A673 (cell line): ENCODE data around the gene DRD4.
"Not testable (repeated sequence)": the region's sequence is repeated elsewhere in the genome, so short reads cannot be mapped to it uniquely, and the experiment has no call there.

Experiments used
- EZH2 ChIP-seq: fragments of 200-600 bp; sonication (generic); IDR thresholded peaks from 2 replicates; pipeline ENCODE4 v1.6.1; 2017; ENCODE audit warnings: borderline replicate concordance, low read depth, mild to moderate bottlenecking, mixed read lengths, antibody characterized with exemption, low read length; ENCODE audit not compliant: poor library complexity, severe bottlenecking
- TF ChIP-seq, protein P1 (sequence below): fragments of 300-800, 200-600 bp; sonication (generic); conservative IDR thresholded peaks from 2 replicates; pipeline ENCODE4 v1.5.1; 2017; ENCODE audit warnings: low read depth, mild to moderate bottlenecking, antibody characterized with exemption, low read length, moderate library complexity, mixed read lengths

DNA sequence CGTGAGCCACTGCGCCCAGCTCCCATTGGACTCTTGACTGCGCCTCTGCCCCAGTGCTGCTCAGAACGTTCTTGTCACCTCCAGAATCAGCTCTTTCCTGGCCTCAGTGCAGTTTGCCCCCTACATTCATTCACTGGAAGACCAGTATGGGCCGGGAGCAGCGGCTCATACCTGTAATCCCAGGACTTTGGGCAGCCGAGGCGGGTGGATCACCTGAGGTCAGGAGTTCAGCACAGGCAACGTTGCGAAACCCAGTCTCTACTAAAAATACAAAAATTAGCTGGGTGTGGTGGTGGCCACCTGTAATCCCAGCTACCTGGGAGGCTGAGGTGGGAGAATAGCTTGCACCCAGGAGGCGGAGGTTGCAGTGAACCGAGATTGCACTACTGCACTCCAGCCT lies 17.4 kb downstream of the DRD4 start:
- TF ChIP-seq, protein P1, sequence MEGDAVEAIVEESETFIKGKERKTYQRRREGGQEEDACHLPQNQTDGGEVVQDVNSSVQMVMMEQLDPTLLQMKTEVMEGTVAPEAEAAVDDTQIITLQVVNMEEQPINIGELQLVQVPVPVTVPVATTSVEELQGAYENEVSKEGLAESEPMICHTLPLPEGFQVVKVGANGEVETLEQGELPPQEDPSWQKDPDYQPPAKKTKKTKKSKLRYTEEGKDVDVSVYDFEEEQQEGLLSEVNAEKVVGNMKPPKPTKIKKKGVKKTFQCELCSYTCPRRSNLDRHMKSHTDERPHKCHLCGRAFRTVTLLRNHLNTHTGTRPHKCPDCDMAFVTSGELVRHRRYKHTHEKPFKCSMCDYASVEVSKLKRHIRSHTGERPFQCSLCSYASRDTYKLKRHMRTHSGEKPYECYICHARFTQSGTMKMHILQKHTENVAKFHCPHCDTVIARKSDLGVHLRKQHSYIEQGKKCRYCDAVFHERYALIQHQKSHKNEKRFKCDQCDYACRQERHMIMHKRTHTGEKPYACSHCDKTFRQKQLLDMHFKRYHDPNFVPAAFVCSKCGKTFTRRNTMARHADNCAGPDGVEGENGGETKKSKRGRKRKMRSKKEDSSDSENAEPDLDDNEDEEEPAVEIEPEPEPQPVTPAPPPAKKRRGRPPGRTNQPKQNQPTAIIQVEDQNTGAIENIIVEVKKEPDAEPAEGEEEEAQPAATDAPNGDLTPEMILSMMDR: not testable (repeated sequence)
- not testable (repeated sequence) for TF ChIP-seq EZH2
